ENCODE measurements around the gene ANKRD42.

The ANKRD42 gene

GRCh38 chr11:83293457-83293774 lies 99.9 kb downstream of the ANKRD42 start:
- no peak for FAIRE-seq

GRCh38 chr11:83294208-83294607 lies 100.7 kb downstream of the ANKRD42 start:
- FAIRE-seq: no peak

All from G401.6 (cell line).